AG08396 (cell line): ENCODE results near the gene FAM240B.

ENCODE experiments used
- DNase-seq: peaks from one replicate; pipeline ENCODE4 v3.0.0; 2012; ENCODE audit warnings: low spot score, mixed read lengths

The FAM240B gene

DNA sequence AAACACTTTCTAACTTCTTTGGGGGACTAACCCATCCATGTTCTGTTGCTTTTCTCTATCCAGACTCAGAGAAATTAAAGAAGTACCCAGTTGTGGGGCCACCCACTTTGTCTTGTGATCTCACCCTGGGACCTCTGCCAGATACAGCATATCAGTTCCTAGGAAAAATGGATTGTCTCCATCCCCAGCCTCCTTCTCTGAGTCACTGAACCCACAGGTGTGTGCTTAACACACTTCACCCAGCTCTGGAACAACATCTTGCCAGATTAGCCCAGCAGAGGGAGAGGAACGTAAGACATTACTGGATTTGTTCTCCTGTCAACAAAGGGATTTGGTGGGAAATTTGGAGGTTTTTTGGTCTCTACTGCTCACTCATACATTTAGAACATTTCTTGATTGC lies 19.2 kb downstream of the FAM240B start:
- DNase-seq: no peak

DNA sequence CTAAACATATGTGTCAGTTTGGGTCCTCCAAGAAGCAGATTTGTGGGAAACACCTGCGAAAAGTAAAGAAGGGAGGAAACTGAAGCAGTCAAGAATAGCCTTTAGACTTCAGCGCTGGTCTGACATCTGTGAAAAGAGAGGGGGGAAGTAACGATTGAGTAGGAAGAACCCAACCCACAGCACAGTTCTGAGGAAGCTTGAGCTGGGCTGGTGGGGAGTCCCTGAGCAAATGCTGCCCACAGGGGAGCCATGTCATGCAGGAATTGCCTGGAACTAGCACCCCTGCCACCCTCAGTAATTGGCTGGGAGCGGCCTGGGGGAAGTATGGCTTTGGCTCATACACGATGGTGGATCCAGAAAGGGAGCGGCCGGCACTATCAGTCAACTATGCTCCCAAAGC lies 20.6 kb downstream of the FAM240B start:
- no peak for DNase-seq

DNA sequence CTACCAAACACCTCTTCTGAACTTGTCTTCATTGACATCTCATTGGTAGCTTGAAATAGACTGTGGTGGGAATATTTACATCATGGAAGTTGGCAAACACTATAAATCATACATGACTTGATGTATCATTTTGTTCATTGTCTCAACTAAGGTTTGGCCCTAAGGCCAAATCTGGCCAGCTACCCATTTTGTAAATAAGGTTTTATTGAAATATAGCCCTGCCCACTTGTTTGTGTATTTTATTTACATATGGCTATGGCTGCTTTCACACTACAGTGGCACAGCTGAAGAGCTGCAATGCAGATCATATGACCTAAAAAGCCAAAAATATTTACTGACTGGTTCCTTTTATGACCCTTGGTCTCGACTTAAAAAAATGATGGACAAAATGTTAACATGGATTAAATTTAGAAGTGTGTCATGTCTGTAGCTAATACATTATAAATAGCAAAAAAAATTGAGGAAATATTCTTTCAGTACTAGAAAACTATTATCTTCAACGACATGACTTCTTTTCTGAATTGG lies 22.1 kb downstream of the FAM240B start:
- DNase-seq: no peak

DNA sequence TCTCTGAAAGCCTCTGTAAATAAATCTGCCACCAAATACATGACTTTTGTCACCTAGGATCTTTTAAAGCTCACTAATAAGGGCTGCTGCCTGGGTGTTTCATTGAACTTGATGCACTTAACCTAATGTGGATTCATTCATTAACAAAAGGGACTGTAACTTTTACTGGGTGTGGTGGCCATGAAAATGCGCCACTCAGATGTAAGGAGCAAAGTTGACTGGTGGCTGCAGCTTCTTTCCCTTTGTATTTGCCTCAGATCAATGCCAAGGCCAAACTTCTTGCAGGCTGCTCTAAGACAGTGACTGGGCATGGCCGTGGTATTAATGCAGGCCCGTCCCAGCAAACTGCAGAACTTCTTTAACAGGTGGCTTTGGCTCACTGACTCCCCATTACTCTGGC lies 22.9 kb downstream of the FAM240B start:
- no peak for DNase-seq

DNA sequence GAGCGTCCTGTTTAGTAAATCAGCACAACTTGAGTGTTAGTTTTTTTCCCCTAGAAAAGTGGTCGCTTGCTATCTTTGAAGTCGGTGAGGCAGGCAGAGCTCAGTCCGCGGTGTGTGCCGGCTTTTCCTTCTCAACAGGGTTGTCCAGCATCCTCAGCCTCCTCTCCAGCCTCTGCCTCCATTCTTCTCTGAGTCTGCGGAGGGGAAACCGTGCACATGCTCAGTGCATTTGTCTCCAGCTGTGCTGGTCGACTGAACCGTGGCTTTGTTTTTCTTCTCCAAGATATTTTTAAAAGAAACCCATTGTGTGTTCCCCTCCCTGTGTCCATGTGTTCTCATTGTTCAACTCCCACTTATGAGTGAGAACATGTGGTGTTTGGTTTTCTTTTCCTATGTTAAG lies 25.3 kb downstream of the FAM240B start:
- DNase-seq: no peak

DNA sequence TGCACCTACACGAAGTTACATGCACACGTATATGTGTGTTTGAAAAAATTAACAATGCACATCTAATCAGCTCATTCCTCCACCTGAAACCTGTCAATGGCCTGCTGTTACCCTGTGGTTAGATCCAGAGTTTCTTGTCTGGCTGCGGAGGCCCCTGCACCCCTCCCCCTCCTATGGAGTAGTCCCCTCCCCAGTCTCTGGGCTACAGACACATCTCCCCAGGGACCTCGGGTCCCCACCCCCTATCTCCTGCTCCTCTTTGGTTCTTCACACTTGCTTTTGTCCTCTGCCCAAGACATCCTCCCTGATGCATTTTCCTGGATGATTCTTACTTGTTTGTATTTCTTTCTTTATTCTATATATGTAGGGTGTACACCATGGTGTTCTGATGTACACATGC lies 27.2 kb downstream of the FAM240B start:
- DNase-seq: no peak

DNA sequence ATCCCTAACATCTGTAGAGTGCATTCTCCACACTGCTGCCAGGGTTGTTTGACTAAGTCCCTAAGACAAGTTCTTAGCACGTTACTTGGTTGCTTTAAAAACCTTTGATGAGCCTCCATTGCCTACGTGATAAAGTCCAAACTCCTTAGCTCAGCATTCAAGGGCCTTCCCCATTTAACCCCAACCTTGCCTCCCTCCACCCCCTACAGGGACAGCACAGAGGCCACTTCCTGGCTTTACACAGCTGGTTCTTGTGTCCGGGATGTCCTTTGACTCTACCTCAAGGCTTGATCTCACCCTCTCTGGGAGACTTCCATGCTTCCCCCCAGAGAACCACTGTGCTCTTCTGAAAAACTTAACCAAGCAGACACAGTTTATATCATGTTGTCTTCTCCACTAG lies 29.4 kb downstream of the FAM240B start:
- no peak for DNase-seq

DNA sequence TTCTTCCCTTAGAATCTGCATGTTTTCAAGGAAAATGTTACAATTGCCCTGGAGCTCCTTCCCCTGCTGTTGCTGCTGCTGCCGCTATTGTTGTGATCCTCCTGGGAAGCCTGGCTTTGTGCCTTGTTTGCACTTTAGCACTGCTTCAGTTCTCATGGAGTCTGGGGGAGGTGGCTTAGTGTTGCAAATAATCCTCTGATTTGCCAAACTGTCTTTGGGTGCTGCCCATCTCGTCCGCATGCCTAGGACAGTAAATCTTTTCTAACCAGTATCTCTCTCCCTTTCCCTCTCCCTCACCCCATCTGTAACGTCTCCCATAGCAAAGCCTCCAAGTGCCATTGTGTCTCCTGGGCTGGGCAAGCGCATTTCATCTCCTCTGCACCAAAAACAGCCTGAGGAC lies 30.3 kb downstream of the FAM240B start:
- DNase-seq: no peak

DNA sequence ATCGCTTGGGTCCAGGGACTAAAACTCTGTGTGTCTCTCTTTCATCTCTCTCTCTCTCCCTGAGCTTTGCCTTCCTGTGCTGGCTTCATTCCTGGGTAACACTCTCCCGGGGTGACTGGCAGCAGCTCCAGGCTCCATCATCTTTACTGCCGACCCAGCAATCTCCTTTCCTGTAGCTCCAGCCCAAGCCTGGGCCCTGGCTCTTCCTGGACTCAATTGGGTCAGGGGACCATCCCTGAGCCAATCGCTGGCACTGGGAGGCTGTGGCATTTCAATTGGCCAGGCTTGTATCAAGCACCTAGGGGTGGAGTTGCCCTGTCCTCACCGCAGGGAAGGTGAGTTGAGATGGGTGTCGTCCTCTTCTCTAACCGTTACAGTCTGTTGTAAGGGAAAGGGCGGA lies 31.9 kb downstream of the FAM240B start:
- no peak for DNase-seq

DNA sequence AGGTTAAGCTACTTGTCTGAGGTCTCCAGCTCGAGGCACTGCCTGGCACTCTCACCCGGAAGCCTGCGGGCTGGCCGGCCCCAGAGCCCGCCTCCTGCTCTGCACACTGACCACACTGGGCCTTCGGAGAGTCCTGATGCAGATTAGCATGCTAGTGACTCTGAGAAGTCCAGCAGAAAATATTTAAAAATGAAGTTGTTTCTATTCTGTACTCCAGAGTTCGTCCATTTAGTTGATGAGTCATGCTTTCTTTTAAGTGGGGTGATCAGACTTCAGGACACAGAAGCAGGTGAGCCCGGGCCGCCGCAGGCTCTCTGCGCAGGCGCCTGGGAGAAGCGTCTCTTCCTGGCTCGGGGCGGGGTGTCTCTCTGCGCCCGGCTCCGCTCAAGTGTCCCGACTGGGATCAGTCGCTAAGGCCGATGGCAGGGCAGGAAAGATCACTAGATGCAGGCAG lies 32.5 kb downstream of the FAM240B start:
- no peak for DNase-seq

DNA sequence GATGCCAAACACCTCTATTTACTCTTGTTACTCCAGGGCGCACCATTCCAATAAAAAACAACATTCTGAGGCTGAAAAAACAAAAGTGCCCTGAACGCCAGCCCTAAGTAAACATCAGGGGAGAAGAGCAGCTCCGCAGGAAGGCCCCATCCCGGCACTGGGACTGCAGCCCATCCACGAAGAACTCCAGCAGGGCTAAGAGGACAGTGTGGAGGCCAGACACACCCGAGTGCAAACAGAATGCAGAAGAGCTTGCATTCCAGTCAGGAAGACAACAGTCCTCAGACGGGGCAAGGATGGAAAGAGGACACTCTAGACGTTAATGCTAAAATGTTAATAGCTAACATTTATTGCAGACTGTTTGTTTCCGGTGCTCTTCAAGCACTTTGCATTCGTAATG lies 33.0 kb downstream of the FAM240B start:
- DNase-seq: no peak

DNA sequence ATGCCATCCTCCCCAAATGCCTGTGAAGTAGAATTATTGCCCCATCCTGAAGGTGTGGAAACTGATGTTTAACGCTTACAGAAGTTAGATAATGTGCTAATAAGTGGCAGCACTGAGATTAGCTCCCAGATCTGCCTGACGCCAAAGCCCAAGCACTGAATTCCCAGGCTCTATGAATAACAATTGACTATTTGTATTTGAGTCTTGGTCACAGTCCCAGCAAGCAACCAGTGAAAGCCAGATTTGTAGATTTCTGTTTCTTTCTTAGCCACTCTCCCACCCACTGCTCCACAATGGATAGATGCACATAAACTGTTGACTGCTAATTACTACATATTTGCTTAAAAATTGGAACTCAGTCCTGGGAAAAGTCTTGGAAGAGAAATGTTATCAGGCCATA lies 34.4 kb downstream of the FAM240B start:
- DNase-seq: no peak

DNA sequence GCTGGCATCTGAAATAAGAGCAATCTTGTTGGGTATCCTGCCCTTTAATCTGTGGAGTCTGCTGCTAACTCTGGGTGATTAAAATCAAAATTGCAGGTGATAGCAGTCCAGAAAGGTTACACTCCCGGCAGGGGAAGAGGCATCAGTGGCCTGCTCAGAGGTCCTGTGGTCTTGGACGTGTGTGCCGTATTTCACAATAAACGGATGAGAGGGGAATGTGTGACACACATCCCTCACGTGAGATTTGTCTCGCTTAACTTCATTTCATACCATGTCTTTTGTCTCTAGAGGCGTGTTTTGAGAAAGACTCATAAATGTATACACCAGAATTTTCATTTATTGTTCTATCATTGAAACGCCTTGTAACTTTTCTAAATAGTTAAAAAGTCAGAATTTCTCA lies 36.6 kb downstream of the FAM240B start:
- DNase-seq: no peak

DNA sequence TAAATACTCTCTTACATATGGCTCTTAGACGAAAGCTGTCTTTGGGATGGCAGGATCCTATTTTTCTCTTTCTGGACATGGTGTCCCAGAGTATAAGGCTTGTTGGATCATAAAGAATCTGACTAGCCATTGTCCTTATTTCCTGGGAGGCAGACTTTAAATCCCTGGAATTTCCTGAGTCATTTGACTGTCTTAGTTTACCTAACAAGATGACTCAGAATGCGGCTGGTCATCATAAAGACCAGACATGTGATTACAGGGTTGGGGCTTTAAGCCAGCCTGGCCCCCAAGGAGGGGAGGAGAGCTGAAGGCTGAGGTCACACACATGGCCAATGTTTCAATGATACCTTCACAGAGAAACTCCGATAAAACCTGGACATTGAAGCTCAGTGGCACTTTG lies 37.2 kb downstream of the FAM240B start:
- DNase-seq: peak; percentile 11

DNA sequence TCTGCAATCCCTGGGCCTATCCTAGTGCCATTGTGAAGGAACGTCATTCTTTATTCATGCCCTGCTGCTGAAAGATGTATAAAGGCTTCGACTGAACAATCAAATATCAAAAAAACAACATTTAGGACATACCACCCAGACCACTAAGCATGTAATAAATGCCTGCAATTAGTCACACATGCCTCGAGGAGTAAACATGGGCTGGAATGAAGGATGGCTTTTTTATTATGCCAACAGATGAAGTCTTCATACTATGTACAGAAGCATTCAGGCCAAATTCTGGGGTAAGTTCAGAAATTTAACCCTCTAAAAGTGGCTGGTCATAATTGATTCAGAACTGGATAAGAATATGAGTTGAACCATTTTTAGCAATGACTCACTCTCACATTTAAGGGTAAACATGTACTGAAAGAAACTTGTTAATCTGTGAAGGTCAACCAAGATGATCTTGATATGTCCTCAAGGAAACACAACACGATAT lies 38.1 kb downstream of the FAM240B start:
- DNase-seq: no peak

DNA sequence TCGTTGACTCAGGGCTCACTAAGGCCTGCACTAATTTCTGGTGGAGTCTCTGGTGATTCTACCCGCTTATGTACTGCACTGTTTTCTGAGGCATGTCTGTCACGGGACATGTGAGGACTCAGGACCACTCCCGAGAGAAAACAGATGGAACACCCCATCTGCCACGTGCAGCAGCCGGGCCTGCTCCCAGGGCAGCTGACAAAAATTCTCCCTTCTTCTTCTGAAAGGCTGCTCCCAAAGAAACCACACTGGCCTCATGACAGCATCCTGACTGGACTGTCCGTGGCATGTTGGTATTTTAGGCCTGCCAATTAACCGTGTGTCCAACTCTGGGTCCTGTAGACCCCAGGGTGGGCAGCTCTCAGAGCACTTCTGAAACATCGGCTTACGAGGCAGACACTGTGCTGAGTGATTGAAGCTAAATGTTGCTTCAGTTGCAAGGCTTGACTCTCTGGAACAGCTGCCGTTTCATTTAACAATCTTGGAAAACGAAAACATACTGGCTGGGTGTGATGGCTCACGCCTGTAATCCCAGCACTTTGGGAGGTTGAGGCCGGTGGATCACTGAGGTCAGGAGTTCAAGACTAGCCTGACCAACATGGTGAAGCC lies 39.0 kb downstream of the FAM240B start:
- no peak for DNase-seq

DNA sequence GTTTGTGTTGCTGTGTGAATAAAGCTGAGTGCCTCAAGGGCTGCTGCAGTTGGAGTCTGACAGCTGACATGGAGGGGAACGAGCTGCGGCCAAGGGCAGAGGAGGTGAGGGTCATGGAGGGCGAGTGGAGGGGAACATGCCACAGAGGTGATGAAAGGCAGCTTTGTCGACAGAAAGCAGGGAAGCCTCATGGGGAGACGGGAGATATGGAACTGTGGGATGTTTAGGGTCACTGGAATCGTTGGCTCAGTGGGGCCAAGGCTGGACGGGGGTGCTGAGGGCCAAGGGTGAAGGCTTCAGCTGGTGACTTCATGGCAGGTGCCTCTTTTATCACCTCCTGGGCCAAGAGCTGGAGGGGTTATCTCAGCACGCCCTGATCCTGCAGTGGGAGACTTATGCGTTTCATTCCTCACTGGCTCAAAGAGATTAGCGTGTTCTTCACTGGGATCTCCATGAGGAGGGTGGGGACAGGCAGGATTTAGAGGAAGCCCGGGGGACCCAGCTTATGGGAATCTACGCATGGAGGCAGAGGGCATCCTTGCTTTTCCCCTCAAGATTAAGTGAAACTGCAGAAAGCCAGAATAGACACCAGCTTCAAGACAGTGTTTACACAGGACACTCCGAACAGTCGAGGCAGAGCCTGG lies 42.2 kb downstream of the FAM240B start:
- no peak for DNase-seq

DNA sequence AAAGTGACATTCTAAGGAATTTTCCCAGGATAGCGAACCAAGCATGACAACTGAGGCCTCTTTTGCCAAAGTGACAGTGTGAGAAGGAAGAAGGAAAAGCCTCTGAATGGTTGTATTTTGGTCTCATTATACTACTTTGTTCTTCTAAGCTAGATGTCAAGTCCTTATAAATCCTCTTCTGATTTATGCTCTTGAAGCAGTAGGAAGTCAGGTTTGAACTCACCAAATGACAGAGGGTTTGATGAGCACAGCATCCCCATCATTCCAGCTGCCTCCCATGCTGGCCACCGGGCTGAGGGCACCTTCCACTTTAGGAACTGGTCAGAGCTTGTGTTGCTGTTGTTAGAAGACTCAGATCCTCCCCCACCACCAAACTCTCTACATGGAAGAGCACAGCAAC lies 44.1 kb downstream of the FAM240B start:
- no peak for DNase-seq

DNA sequence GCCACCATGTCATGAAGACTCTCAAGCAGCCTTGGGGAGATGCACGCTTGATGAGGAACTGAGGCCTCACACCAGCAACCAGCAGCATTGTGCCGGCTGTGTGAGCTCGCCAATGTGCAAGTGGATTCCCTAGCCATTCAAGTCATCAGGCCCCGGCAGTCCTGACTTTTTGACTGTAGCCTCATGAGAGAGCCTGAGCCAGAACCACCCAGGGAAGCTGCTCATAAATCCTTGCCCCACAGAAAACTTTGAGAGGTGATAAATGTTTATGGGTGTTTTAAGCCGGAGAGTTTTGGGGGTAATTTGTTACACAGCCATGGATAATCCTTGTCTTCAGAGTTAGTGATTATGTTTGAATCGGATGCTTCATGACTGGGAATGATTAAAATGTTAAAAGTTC lies 44.7 kb downstream of the FAM240B start:
- DNase-seq: no peak

DNA sequence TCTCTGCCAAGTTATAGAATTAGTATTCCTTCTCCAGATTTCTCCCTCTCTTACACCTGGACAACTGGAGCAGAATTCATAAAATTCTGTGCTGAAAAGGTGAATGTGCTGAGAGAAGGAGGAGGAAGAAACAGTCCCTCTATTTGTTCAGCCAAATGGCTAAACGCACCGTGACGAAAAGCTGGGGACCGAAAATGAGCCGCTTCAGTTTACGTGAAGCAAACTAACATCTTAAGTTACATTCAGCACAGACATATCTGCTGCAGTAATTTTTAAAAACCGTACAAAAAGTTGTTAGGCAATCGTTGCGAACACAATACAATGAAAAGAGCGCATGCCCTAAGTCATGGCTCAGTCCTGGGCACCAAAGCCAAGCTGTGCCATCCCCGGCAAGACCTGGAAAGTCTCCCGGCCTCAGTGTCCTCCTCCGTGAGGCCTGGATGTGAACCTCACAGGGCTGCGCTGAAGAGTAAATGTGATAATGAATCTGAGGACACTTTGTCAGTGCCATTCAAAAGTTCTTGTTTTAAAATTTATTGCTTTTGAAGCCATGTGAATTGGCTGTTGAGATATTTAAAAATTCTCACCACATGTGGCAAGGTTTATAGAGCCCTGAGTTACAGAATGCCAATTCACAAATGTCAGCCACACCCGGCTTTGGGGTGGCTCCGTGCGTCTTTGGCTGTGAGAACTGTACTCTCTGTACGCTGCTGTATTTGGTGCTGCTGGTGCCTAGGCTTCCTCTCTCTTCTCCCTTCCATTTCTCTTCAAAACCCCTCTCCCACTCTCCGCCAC lies 46.3 kb downstream of the FAM240B start:
- DNase-seq: no peak

DNA sequence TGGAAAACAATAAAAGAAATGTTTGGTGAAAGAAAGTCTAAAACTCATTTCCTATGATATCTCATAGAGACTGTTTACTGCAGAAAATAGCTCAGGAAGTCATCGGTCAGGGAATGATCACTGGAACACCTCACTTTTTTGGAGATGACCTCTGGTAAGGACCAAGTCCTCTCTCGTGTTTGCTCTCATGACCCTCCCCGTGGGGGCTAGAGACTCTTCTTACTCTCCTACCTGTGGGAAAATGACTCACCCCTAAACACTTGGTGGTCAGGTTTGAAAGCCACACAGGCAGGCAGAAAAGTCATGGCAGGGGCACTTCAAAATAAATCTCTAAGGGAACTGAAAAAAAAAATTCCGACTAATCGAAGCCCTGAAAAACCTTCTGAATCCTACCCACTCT lies 48.2 kb downstream of the FAM240B start:
- DNase-seq: no peak

DNA sequence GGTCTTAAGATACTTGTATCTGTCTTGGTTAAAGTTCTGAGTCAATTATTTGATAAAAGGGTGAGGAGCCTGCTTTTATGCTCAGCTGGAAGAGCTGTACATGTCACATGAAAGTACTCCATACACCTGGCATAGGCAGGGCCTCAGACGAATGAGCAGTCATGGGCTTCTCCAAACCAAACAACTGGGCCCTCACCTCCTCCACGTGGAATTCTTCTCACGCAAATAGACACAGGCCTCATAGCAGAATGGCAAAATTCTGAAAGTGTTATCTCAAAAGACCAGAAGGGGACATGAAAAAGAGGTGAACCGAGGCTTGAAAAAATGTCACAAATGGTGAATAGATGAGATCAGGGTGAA lies 48.6 kb downstream of the FAM240B start:
- DNase-seq: no peak
